HG03280 (cell line): ENCODE results near the gene SDS.

Source experiments
- ATAC-seq: cut with Tn5 transposase; IDR thresholded peaks from one replicate; pipeline ENCODE4 v1.9.1; 2021; ENCODE audit warnings: mild to moderate bottlenecking, moderate library complexity; ENCODE audit not compliant: unreplicated experiment

Gene SDS

GRCh38 chr12:113403435-113404415 lies at the start of gene SDS:
Gene SDS (minus strand): TSS chr12:113403887. CDS start chr12:113399708, 4,179 bp downstream.
- ATAC-seq: no peak

GRCh38 chr12:113453330-113453729 lies 49.6 kb upstream of the SDS start:
- no peak for ATAC-seq

- no peak for ATAC-seq
Measured at GRCh38 chr12:113452458-113452857, 48.8 kb upstream of the SDS start.

GRCh38 chr12:113449839-113450238 lies 46.2 kb upstream of the SDS start:
- ATAC-seq: no peak

GRCh38 chr12:113449299-113449698 lies 45.6 kb upstream of the SDS start:
- no peak for ATAC-seq

- ATAC-seq: no peak
Measured at GRCh38 chr12:113448873-113449272, 45.2 kb upstream of the SDS start.

- ATAC-seq: no peak
Measured at GRCh38 chr12:113445544-113446171, 42.0 kb upstream of the SDS start.

- ATAC-seq: no peak
Measured at GRCh38 chr12:113443030-113443539, 39.4 kb upstream of the SDS start.

- ATAC-seq: no peak
Measured at GRCh38 chr12:113440947-113441782, 37.5 kb upstream of the SDS start.

GRCh38 chr12:113440336-113440735 lies 36.6 kb upstream of the SDS start:
- no peak for ATAC-seq

- ATAC-seq: no peak
Measured at GRCh38 chr12:113439606-113440030, 35.9 kb upstream of the SDS start.

- no peak for ATAC-seq
Measured at GRCh38 chr12:113439301-113439597, 35.6 kb upstream of the SDS start.

- ATAC-seq: no peak
Measured at GRCh38 chr12:113438523-113439300, 35.0 kb upstream of the SDS start.

GRCh38 chr12:113437729-113438100 lies 34.0 kb upstream of the SDS start:
- no peak for ATAC-seq

GRCh38 chr12:113436993-113437728 lies 33.5 kb upstream of the SDS start:
- ATAC-seq: no peak

GRCh38 chr12:113436586-113436985 lies 32.9 kb upstream of the SDS start:
- no peak for ATAC-seq

GRCh38 chr12:113435367-113435766 lies 31.7 kb upstream of the SDS start:
- no peak for ATAC-seq

GRCh38 chr12:113432986-113433385 lies 29.3 kb upstream of the SDS start:
- no peak for ATAC-seq

- ATAC-seq: no peak
Measured at GRCh38 chr12:113428482-113428881, 24.8 kb upstream of the SDS start.

GRCh38 chr12:113427882-113428281 lies 24.2 kb upstream of the SDS start:
- ATAC-seq: no peak
